ENCODE measurements around the gene DCAF4L1.

Gene DCAF4L1

GRCh38 chr4:41991916-41992767 is 10.6 kb downstream of the DCAF4L1 start:
- DNase-seq: no peak

GRCh38 chr4:41992967-41993857 is 11.7 kb downstream of the DCAF4L1 start:
- DNase-seq: no peak

- no peak for DNase-seq
Measured at GRCh38 chr4:41994461-41994985, 13.0 kb downstream of the DCAF4L1 start.

GRCh38 chr4:41998019-41998418 is 16.5 kb downstream of the DCAF4L1 start:
- DNase-seq: no peak

- DNase-seq: no peak
Measured at GRCh38 chr4:41999321-41999720, 17.8 kb downstream of the DCAF4L1 start.

- no peak for DNase-seq
Measured at GRCh38 chr4:42008011-42008786, 26.6 kb downstream of the DCAF4L1 start.

GRCh38 chr4:42015438-42015837 is 33.9 kb downstream of the DCAF4L1 start:
- DNase-seq: no peak

GRCh38 chr4:42018451-42018850 is 36.9 kb downstream of the DCAF4L1 start:
- DNase-seq: no peak

Data from CD4-positive, alpha-beta T cell treated with Interleukin-17A for 1 hour (primary cell).